ENCODE results near the gene CCNB3.

CCNB3 gene

GRCh38 chrX:50375481-50376267 is 171.1 kb downstream of the CCNB3 start:
- no peak for DNase-seq (ENCODE audit: low spot score)

GRCh38 chrX:50381729-50382415 is 177.3 kb downstream of the CCNB3 start:
- no peak for DNase-seq (ENCODE audit: low spot score)

- DNase-seq (ENCODE audit: low spot score): no peak
These were observed 182.0 kb downstream of the CCNB3 start for GRCh38 chrX:50386520-50386919.

- no peak for DNase-seq (ENCODE audit: low spot score)
These were observed 189.3 kb downstream of the CCNB3 start for GRCh38 chrX:50393902-50394301.
